Measurements from ENCODE around the gene OR52E6.

The OR52E6 gene

GRCh38 chr11:5841797-5842196 lies at the start of gene OR52E6:
Gene OR52E6, minus strand, starts transcription at chr11:5841897. Its CDS starts 0 bp downstream, at chr11:5841897.
- no peak for TF ChIP-seq TAF1 (IDR thresholded peaks at IDR 0.05; ENCODE audit: low read depth)
- TF ChIP-seq YY1 (IDR thresholded peaks at IDR 0.05; ENCODE audit: low read depth), result no peak
- TF ChIP-seq RAD21 (IDR thresholded peaks at IDR 0.05; ENCODE audit: low read depth), result no peak
- TF ChIP-seq CEBPB (IDR thresholded peaks at IDR 0.05), result no peak
- TF ChIP-seq EGR1 (IDR thresholded peaks at IDR 0.05), result no peak
- TF ChIP-seq CREB1 (IDR thresholded peaks at IDR 0.05; ENCODE audit: low read depth), result no peak

GRCh38 chr11:5891216-5891800 lies 49.6 kb upstream of the OR52E6 start:
- TF ChIP-seq ZBTB7A (IDR thresholded peaks at IDR 0.05; ENCODE audit: low read depth) (no peak), RAD21 (IDR thresholded peaks at IDR 0.05; ENCODE audit: low read depth) (peak; percentile 45)

GRCh38 chr11:5887661-5888060 lies 46.0 kb upstream of the OR52E6 start:
- TF ChIP-seq FOXM1 (IDR thresholded peaks at IDR 0.05; ENCODE audit: borderline replicate concordance, low read depth) (no peak), ZBTB7A (IDR thresholded peaks at IDR 0.05; ENCODE audit: low read depth) (no peak), NFIC (IDR thresholded peaks at IDR 0.05) (no peak), USF1 (IDR thresholded peaks at IDR 0.05) (no peak)

GRCh38 chr11:5887172-5887571 lies 45.5 kb upstream of the OR52E6 start:
- no peak for TF ChIP-seq CEBPB (IDR thresholded peaks at IDR 0.05)
- no peak for TF ChIP-seq FOXM1 (IDR thresholded peaks at IDR 0.05; ENCODE audit: borderline replicate concordance, low read depth)

- TF ChIP-seq YY1 (IDR thresholded peaks at IDR 0.05; ENCODE audit: low read depth), result no peak
- TF ChIP-seq TEAD4 (IDR thresholded peaks at IDR 0.05), result no peak
- TF ChIP-seq NFIC (IDR thresholded peaks at IDR 0.05), result no peak
- no peak for TF ChIP-seq TAF1 (IDR thresholded peaks at IDR 0.05; ENCODE audit: low read depth)
- no peak for TF ChIP-seq FOXM1 (IDR thresholded peaks at IDR 0.05; ENCODE audit: borderline replicate concordance, low read depth)
- no peak for TF ChIP-seq CEBPB (IDR thresholded peaks at IDR 0.05)
- TF ChIP-seq MAX (IDR thresholded peaks at IDR 0.05), result no peak
- TF ChIP-seq USF1 (IDR thresholded peaks at IDR 0.05), result no peak
- no peak for TF ChIP-seq CREB1 (IDR thresholded peaks at IDR 0.05; ENCODE audit: low read depth)
- no peak for TF ChIP-seq EP300 (IDR thresholded peaks at IDR 0.05; ENCODE audit: borderline replicate concordance)
- TF ChIP-seq EGR1 (IDR thresholded peaks at IDR 0.05), result no peak
- no peak for TF ChIP-seq TCF12 (IDR thresholded peaks at IDR 0.05; ENCODE audit: low read depth)
- TF ChIP-seq RAD21 (IDR thresholded peaks at IDR 0.05; ENCODE audit: low read depth), result no peak
- no peak for TF ChIP-seq ZBTB7A (IDR thresholded peaks at IDR 0.05; ENCODE audit: low read depth)
- no peak for TF ChIP-seq REST (IDR thresholded peaks at IDR 0.05; ENCODE audit: low read depth)
Measured at GRCh38 chr11:5881756-5882155, 40.1 kb upstream of the OR52E6 start.

- TF ChIP-seq ZBTB7A (IDR thresholded peaks at IDR 0.05; ENCODE audit: low read depth), result no peak
- no peak for TF ChIP-seq REST (IDR thresholded peaks at IDR 0.05; ENCODE audit: low read depth)
- TF ChIP-seq CREB1 (IDR thresholded peaks at IDR 0.05; ENCODE audit: low read depth), result no peak
- no peak for TF ChIP-seq USF1 (IDR thresholded peaks at IDR 0.05)
- TF ChIP-seq FOXM1 (IDR thresholded peaks at IDR 0.05; ENCODE audit: borderline replicate concordance, low read depth), result no peak
- no peak for TF ChIP-seq TCF12 (IDR thresholded peaks at IDR 0.05; ENCODE audit: low read depth)
- no peak for TF ChIP-seq TAF1 (IDR thresholded peaks at IDR 0.05; ENCODE audit: low read depth)
- no peak for TF ChIP-seq NFIC (IDR thresholded peaks at IDR 0.05)
- no peak for TF ChIP-seq TEAD4 (IDR thresholded peaks at IDR 0.05)
- no peak for TF ChIP-seq YY1 (IDR thresholded peaks at IDR 0.05; ENCODE audit: low read depth)
- TF ChIP-seq RAD21 (IDR thresholded peaks at IDR 0.05; ENCODE audit: low read depth), result no peak
- TF ChIP-seq EP300 (IDR thresholded peaks at IDR 0.05; ENCODE audit: borderline replicate concordance), result no peak
- TF ChIP-seq EGR1 (IDR thresholded peaks at IDR 0.05), result no peak
- TF ChIP-seq MAX (IDR thresholded peaks at IDR 0.05), result no peak
Measured at GRCh38 chr11:5880329-5880728, 38.6 kb upstream of the OR52E6 start, which contains the start of gene OR52E4. Gene OR52E4, plus strand, starts transcription at chr11:5880629. Its CDS starts 3,664 bp downstream, at chr11:5884293.
